Esophagus muscularis mucosa (tissue), 4 donors: ENCODE data around the gene MYL3. TPM values are rescaled to one million over a fixed set of nuclear protein-coding genes. Genes with fewer than 3 reads are reported as not detected.

Experiments used
- DNase-seq: peaks from one replicate; pipeline ENCODE4 v3.0.0-alpha.2; 2017; ENCODE audit errors: extremely low spot score
- H3K27ac ChIP-seq, 4 donors: fragments of 200-600 bp; sonication (generic); replicated peaks in 1 of 4; 1 replicate in 3 of 4; 2 replicates in 1 of 4; pipeline ENCODE4 v1.5.1; 2016 to 2019; ENCODE audit warnings: mild to moderate bottlenecking in 1 of 4
- H3K27me3 ChIP-seq, 4 donors: fragments of 200-600 bp; sonication (generic); one replicate each; pipeline versions ENCODE4 v1.5.1 to v1.6.0; 2016 to 2019
- H3K36me3 ChIP-seq, 4 donors: fragments of 200-600 bp; sonication (generic); one replicate each; pipeline ENCODE4 v1.5.1; 2016 to 2019
- H3K4me1 ChIP-seq, 4 donors: fragments of 200-600 bp; sonication (generic); one replicate each; pipeline ENCODE4 v1.5.1; 2016 to 2019
- H3K4me3 ChIP-seq, 4 donors: fragments of 200-600 bp; sonication (generic); 1 replicate in 2 of 4; 2 replicates in 2 of 4; pipeline ENCODE4 v1.5.1; 2016 to 2019; ENCODE audit warnings: mild to moderate bottlenecking in 4 of 4, moderate library complexity in 1 of 4
- H3K9me3 ChIP-seq, 4 donors: fragments of 200-600 bp; sonication (generic); 1 replicate in 3 of 4; 2 replicates in 1 of 4; pipeline ENCODE4 v1.5.1; 2016 to 2019
- EP300 ChIP-seq: sonication (generic); formaldehyde crosslinking; IDR thresholded peaks from one replicate; pipeline ENCODE4 v1.6.1; 2017; ENCODE audit warnings: antibody characterized with exemption
- POLR2A ChIP-seq: fragments of 450-650 bp; IDR thresholded peaks from one replicate; pipeline ENCODE4 v1.6.1; 2017; ENCODE audit warnings: antibody characterized with exemption, moderate library complexity, mild to moderate bottlenecking, low read depth
- POLR2AphosphoS5 ChIP-seq, 2 donors: sonication (generic); formaldehyde crosslinking; IDR thresholded peaks; one replicate each; pipeline ENCODE4 v1.6.1; 2017; ENCODE audit warnings: antibody characterized with exemption in 2 of 2
- WGBS: methylation state at CpG from one replicate; pipeline ENCODE4 v1.1.5; 2018; 5-methylcytosine and 5-hydroxymethylcytosine counted together
- intact Hi-C: fragments of 100-400 bp; cut with DNase I; formaldehyde crosslinking; loops from one replicate; pipeline ENCODE4 v1.15.1; 2023
- total RNA-seq, 4 donors: library from RNA; depleted of rRNA; stranded (reverse); fragments of >200 nt; gene quantifications; one replicate each; pipeline versions ENCODE4 v1.1.0 to v1.2.1, GENCODE V29; 2016
- TF ChIP-seq, protein P1 (sequence below), 3 experiments: fragments of 200-600 bp in 2 of 3; fragments of 450-650 bp in 1 of 3; sonication (generic) in 2 of 3; IDR thresholded peaks; one replicate each; pipeline ENCODE4 v1.5.1; 2017 to 2019; ENCODE audit warnings: antibody characterized with exemption in 3 of 3, mild to moderate bottlenecking in 2 of 3, moderate library complexity in 1 of 3

Gene MYL3
- total RNA-seq, 4 donors from 2014 or later: 0.83 to 13.0 (median 7.7) TPM

DNA sequence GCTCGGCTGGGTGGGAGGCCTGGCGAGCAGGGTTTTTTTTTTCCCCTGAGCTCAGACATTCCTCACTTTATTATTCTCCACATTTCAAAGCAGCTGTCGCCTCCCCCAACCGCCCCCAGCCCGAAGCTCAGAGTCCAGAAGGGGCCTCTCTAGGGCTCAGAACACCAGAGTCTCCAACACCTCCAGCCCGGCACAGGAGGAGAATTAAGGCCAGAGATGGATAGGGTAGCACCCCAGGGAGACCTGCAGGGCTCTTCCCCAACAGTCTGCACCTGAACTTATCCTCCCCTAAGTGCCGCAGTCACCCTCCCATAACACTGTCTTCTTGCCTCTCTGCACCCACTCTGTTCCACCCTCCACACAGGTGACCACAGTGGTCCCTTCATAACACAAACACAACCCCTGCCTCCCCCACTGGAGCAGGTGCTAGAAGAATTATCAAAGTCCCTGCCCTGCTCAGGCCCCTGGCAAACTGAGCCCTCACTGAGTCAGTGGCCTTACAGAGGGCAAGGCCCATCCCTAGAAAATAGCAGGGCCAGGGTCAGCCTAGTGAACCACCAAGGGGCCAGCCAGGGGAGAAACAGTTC lies 14.1 kb downstream of the MYL3 start:
- H3K4me1 ChIP-seq: peaks cover 23 to 40% (median 27%) of the 10 kb centered on the region in 4 donors
- 89% methylated on average over 7 of the region's 7 CpGs for WGBS
- no peak for DNase-seq
- H3K4me3 ChIP-seq: no peak overlapping the region
- no peak for TF ChIP-seq POLR2AphosphoS5 (IDR thresholded peaks at IDR 0.05)
- TF ChIP-seq POLR2A: no peak
- TF ChIP-seq EP300: no peak
- TF ChIP-seq, protein P1, sequence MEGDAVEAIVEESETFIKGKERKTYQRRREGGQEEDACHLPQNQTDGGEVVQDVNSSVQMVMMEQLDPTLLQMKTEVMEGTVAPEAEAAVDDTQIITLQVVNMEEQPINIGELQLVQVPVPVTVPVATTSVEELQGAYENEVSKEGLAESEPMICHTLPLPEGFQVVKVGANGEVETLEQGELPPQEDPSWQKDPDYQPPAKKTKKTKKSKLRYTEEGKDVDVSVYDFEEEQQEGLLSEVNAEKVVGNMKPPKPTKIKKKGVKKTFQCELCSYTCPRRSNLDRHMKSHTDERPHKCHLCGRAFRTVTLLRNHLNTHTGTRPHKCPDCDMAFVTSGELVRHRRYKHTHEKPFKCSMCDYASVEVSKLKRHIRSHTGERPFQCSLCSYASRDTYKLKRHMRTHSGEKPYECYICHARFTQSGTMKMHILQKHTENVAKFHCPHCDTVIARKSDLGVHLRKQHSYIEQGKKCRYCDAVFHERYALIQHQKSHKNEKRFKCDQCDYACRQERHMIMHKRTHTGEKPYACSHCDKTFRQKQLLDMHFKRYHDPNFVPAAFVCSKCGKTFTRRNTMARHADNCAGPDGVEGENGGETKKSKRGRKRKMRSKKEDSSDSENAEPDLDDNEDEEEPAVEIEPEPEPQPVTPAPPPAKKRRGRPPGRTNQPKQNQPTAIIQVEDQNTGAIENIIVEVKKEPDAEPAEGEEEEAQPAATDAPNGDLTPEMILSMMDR (IDR thresholded peaks at IDR 0.05): no peak
- intact Hi-C loops: no loop called here
- no peaks in the 10 kb centered on the region for H3K9me3 ChIP-seq
- no peak overlapping the region for H3K27ac ChIP-seq
- no peaks in the 10 kb centered on the region for H3K36me3 ChIP-seq
- H3K27me3 ChIP-seq: no peaks in the 10 kb centered on the region

DNA sequence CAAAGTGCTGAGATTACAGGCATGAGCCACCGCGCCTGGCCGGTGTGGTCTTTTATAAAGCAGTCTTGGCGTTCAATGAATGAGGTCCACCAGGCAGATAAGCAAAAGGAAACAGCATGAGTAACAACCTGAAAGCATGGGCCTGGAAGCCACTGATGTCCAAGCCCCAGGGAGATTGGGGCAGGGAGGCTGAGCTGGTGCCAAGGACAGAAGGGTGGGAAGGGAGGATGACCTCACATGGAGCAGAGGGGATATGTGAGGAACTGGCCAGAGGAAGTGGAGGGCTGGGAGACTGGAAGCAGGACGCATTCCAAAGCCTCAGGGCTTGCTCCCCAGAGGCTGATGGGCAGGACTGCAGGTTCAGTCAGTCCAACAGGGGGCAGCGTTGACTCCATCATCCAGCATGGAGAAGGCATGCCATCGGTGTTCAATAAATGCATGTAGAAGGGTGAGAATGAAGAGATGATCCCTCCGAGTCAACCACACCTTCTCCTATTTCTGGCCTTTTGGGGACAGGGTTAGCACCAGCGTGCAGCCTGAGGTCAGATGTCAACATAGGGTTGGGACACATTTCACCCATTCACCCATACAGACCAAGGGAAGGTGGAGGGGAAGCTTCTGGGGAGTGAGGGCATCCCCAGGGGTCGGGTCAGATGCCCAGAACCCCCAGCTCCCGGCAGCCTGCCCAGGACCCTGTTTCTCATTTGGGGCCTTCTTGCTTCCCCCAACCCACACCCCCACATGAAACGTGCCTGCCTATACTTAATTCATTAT lies 14.8 kb downstream of the MYL3 start:
- DNase-seq: no peak
- TF ChIP-seq EP300 (no peak), POLR2AphosphoS5 (IDR thresholded peaks at IDR 0.05) (no peak), POLR2A (no peak)
- TF ChIP-seq, protein P1 (IDR thresholded peaks at IDR 0.05): peak in 1 of 3 experiments; percentile 29
- H3K36me3 ChIP-seq: no peaks in the 10 kb centered on the region
- no peaks in the 10 kb centered on the region for H3K27me3 ChIP-seq
- intact Hi-C loops: no loop called here
- peaks cover 23 to 40% (median 27%) of the 10 kb centered on the region in 4 donors for H3K4me1 ChIP-seq
- H3K4me3 ChIP-seq: no peak overlapping the region
- H3K9me3 ChIP-seq: no peaks in the 10 kb centered on the region
- 71% methylated on average over 12 of the region's 12 CpGs for WGBS
- no peak overlapping the region for H3K27ac ChIP-seq

GRCh38 chr3:46847744-46848143 lies 15.5 kb downstream of the MYL3 start:
- intact Hi-C loops: no loop called here
- 95% methylated on average over 5 of the region's 5 CpGs for WGBS

DNA sequence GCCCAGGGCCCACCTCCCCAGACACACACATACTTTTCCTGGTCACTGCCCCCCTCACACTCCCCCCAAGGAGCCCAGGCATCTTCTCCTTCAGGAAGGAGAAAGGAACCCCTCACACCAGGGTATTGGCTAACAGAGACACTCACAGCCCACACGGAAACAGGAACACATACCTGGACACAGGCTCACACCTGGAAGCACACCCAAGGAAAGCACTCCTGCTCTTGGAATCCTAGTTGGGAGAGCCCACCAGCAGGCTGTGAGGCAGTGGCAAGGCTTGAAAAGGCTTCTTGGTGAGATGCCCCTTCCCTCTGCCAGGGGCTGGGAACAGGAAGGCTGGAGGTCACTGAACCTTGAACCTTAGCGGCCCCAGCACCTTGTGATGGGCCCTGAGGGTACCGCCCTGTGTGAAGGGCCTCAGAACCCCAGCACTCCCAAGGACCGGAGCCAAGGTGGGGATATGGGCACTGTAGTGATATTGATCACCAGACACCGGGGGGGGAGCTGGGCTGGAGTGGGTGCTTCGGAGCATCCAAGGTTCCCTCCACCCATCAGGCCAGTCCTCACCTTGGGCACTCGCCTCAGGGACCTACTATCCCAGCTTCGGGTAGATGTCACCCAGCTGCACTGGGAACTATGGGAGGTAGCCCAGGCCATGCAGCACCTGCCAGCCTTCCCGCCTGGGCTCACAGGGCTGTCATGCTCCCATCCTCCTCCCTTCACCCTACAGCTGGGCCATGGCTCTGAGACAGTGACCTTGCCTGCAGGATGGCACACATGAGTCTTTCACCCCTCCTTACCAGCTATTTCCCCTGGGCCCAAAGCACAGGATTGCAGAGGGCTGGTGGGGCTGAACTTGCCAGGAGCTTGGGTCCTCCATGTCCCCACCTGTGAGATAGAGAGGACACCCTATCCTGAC lies 16.4 kb downstream of the MYL3 start:
- 100% methylated on average over 3 of the region's 9 CpGs for WGBS
- intact Hi-C loops: no loop called here
- no peak for DNase-seq

More at GRCh38 chr3:46847744-46848143, 15.5 kb downstream of the MYL3 start:
- H3K4me1 ChIP-seq: peaks cover 23 to 40% (median 27%) of the 10 kb centered on the region in 4 donors
- TF ChIP-seq EP300: no peak
- TF ChIP-seq POLR2A: no peak
- TF ChIP-seq POLR2AphosphoS5 (IDR thresholded peaks at IDR 0.05): no peak
- TF ChIP-seq, protein P1 (IDR thresholded peaks at IDR 0.05): no peak
- H3K4me3 ChIP-seq: no peak overlapping the region
- no peak overlapping the region for H3K27ac ChIP-seq
- no peaks in the 10 kb centered on the region for H3K27me3 ChIP-seq
- H3K36me3 ChIP-seq: no peaks in the 10 kb centered on the region
- H3K9me3 ChIP-seq: no peaks in the 10 kb centered on the region
- DNase-seq: no peak

More for the DNA sequence above, 16.4 kb downstream of the MYL3 start:
- Histone ChIP-seq H3K4me1 (peaks cover 23 to 40% (median 27%) of the 10 kb centered on the region in 4 donors), H3K9me3 (peaks cover 0 to 5% (median 2%) of the 10 kb centered on the region in 4 donors), H3K27ac (peak overlapping the region; percentile 80 to 88 (median 82)), H3K36me3 (peaks cover 0 to 5% (median 0%) of the 10 kb centered on the region in 4 donors), H3K4me3 (peak overlapping the region; percentile 59 to 69 (median 67)), H3K27me3 (no peaks in the 10 kb centered on the region)
- TF ChIP-seq POLR2AphosphoS5 (IDR thresholded peaks at IDR 0.05) (no peak), EP300 (no peak), POLR2A (no peak)
- TF ChIP-seq, protein P1 (IDR thresholded peaks at IDR 0.05): no peak
